NCI-H748 (cell line): ENCODE data around the gene CACNA1S.

ENCODE experiments used
- DNase-seq: peaks from one replicate; lab custom pipeline; 2025; ENCODE audit not compliant: unreplicated experiment; lab: John Stamatoyannopoulos, UW

The CACNA1S gene

GRCh38 chr1:201096041-201096461, 16.2 kb downstream of the CACNA1S start:
- DNase-seq: no peak

- no peak for DNase-seq
These were observed 16.6 kb downstream of the CACNA1S start for GRCh38 chr1:201095581-201095980.

DNA sequence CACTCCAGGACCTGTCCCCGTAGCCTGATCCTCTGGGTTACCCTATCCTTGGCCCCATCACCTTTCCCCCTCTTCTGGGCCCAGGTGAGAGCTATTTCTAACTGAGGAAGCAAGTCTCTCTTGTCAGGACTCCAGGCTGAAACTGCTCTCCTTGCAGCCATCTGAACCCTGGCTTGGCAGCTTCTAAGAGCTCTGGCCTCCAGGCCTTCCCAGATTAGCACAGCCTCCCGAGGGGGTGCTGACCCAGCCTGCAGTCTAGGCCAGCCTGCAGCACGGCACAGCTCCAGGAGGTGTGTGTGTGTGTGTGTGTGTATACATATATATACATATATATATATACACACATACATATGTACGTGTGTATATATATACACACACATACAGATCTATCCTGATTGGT, 17.4 kb downstream of the CACNA1S start:
- DNase-seq: no peak

GRCh38 chr1:201093962-201094361, 18.3 kb downstream of the CACNA1S start:
- no peak for DNase-seq

GRCh38 chr1:201093561-201093960, 18.7 kb downstream of the CACNA1S start:
- DNase-seq: no peak

DNA sequence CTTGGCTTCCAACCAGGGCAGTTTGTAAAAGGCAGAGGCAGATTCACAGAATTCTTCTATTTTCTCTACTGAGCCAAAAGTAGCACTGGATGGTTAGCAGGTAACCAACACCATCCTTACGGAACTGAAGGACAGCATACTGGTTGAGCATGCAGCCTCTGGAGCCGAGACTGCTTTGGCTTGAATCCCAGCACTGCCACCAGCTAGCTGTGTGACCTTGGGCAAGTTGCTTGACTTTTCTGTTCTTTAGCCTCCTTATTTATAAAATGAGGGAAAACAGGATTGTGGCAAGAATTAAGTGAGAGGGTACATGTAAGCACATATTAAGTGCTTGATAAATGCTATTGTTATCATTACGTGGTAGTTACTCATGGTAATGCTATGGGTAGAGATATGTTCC, 19.5 kb downstream of the CACNA1S start:
- DNase-seq: no peak

GRCh38 chr1:201091256-201091655, 21.0 kb downstream of the CACNA1S start:
- DNase-seq: no peak

GRCh38 chr1:201090541-201090940, 21.7 kb downstream of the CACNA1S start:
- no peak for DNase-seq

GRCh38 chr1:201089596-201089995, 22.6 kb downstream of the CACNA1S start:
- no peak for DNase-seq

DNA sequence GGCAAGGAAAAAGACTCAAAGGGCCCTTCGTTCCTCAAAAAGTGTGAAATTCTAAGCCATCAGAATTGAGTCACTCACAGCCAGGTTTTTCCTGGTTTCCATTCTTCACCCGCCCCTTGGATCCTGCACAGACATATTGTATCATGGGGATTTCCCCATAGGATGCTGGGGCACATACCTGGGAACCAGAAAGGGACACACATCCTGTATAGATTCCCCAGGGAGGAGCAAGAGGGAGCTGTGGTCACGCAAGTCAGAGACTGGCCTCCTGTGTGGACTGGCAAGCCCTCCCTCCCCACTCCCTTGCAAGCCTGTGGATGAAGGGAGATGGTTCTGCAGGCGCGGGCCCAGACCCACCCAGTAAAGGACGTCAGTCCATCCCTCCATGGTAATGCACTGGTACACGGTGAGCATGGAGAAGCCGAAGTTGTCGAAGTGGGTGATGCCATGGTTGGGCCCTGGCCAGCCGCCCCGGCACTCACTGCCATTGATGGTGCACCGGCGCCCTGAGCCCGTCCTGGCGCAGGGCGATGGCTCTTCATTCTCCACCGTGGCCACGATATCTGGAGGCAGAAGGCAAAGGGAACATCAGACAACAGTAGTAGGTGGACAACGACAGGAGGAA, 23.2 kb downstream of the CACNA1S start:
- DNase-seq: no peak

GRCh38 chr1:201088395-201088794, 23.8 kb downstream of the CACNA1S start:
- no peak for DNase-seq

DNA sequence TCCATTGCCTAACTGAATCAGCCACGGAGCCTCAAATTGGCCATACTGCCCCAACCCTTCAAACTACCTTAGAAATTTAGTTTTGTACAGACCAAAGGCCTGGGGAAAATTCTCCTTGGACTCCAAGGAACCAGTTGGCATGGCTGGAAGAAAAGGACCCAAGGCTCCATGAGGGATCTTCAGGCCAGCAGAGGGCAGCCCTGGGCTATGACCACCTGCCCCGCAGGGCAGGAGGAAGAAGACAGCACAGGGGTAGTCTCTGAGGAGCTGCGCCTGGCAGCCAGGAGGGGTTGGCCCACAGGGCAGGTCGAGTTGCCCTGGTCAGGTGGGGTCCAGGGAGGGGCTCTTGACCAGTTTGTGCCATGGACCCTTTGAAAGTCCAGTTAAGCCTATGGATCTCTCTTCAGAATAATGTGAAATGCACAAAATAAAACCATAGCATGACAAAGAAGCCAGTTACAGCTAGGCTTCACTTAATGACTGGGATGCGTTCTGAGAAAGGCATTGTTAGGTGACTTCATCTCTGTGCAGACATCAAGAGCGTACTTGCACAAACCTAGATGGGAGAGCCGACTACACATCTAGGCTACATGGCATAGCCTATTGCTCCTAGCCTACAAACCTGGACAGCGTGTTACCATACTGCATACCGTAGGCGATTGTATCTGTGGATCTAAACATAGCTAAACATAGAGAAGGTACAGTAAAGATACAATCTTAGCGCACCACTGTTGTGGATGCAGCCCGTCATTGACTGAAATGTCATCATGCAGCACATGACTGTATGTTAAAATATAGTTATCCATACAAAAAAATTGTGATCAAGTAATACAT, 26.1 kb downstream of the CACNA1S start:
- DNase-seq: peak; percentile 18

- DNase-seq: peak; percentile 69
These were observed 27.9 kb downstream of the CACNA1S start for GRCh38 chr1:201084295-201084694.

- DNase-seq: no peak
These were observed 28.5 kb downstream of the CACNA1S start for GRCh38 chr1:201083741-201084140.

- DNase-seq: no peak
These were observed 32.1 kb downstream of the CACNA1S start for GRCh38 chr1:201080135-201080534.

DNA sequence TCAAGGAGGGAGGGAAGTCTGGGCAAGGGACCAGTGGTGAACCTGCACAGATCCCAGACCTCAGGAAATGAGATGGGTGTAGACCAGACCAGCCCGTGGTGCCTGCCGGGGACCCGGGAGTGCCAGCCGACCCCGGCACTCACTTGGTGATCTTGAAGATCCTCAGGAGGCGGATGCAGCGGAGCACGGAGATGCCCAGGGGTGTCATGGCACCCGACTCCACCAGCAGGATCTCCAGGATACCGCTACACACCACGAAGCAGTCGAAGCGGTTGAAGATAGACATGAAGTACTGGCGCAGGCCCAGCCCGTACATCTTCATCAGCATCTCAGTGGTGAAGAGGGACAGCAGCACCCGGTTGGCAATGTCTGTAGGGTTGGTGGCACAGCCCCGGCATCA, 34.5 kb downstream of the CACNA1S start:
- DNase-seq: no peak

- DNase-seq: no peak
These were observed 35.1 kb downstream of the CACNA1S start for GRCh38 chr1:201077116-201077515.

GRCh38 chr1:201076092-201076491, 36.1 kb downstream of the CACNA1S start:
- no peak for DNase-seq

- DNase-seq: no peak
These were observed 38.2 kb downstream of the CACNA1S start for GRCh38 chr1:201074018-201074417.

DNA sequence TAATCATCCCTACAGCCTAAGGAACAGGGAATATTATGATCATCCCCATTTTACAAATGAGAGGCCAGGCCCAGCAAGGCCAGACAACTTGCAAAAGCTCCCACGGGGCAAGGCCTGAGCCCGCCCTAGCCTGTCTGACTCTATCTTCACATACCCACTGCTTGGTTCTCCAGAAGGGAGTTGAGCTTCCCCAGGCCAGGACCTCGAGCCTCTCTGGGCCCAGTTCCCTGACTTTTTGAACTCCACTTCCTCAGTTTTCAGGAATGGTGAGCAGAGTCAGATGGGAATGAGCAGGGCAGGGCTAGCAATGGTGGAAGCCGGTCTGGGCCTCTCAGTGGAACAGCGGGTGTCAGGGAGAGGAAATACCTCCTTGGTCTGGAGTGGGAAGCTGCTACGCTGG, 39.3 kb downstream of the CACNA1S start:
- DNase-seq: no peak

DNA sequence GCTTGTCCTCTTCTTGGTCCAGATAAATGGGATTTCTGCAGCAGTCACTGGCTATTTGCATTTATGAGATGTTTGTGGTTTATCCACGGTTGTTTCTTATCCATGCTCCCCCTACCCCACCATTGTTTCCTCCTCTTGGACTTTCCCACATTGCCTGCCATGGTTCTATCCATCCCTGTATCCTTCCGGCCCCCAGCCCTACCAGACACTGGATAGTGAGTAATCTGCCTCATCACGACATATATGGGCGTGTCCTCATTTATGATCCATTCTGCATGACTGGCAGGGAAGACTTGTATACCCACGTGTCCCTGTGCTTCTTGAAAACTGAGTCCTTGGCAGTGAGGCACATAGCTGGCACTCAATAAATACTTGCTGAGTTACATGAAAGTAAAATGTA, 40.1 kb downstream of the CACNA1S start:
- DNase-seq: no peak

DNA sequence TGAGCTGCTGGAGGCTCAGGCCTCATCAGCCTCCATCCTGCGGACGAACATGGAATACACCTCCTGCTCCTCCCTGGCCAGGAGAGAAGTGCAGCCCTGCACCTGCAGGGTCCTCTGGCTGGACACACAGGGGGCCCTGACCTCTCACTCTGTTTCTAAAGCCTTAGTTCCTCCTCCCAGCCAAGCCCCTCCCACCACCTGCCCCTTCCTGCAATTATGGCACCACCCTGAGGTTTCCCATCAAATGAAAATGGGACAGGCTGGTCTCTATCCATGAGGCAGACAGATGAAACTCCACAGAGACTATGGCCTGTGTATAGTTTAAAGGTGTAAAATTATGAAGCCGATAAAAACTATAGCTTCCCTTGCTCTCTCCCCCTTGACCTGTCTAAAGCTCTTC, 42.6 kb downstream of the CACNA1S start:
- peak; percentile 4 for DNase-seq

GRCh38 chr1:201068976-201069375, 43.2 kb downstream of the CACNA1S start:
- DNase-seq: no peak
